ENCODE data around the gene PIP4K2B.

PIP4K2B gene

DNA sequence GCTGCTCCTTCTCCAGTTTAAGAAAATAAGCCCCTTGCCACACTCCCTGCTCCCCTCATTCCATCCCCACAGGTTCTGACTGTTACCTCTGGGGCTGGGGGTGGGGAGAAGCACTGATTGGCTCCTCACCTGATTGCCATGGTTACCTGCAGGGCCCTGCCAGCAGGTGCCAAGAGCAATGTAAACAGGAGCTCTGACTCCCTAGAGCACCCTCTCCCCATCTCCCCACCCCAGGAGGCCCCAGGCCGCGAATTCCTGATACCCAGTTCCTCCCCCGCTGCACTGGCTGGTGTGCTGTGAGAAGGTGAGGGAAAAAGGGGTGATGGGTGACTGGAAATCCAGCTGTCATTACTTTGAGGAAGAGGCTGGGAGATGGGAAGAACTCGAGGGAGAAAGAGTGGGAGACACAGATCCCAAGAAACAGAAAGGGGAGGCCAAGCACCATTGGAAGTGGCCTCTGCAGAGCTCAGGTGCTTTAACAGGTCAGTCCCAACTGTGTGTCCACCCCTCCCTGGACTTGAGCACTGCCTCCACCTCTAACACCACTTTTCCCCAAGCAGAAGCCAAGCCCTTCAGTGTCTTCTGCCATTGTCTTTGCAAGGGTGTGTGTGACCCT lies 55.7 kb downstream of the PIP4K2B start:
- no peak for DNase-seq

DNA sequence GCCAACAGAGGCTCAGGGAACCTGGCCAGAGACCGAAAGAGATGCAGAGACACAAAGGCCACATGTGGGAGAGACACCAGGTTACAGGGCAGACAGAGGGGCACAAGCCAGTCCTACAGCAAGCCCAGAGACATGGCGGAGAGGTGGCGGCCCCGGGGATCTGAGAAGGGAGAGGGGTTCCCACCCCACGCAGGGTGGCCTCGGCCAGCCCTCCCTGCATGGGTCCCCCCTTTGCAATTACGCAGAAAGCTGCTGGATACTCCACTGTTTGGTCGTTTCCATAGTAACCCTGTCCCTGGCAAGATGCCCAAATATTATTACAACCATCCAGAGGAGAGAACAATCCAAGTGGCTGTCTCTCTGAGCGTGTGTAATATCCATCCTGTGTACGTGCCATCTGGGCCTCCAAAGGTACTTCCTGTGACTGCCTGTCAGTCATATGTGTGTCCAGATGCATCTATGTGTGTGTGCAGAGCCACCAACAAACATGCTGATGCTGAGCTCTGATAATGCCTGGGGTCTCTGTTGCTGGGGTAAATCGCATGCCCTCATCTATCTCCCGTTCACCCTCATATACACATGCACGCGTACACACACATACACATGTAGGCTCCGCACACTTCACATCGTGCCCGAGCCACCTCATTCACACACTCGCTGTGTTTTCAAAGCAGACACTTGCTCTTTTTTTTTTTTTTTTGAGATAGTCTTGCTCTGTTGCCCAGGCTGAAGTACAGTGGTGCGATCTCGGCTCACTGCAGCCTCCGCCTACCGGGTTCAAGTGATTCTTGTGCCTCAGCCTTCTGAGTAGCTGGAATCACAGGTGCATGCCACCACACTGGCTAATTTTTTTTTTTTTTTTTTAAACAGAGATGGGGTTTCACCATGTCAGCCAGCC lies 56.7 kb downstream of the PIP4K2B start:
- peak; percentile 93 for DNase-seq

DNA sequence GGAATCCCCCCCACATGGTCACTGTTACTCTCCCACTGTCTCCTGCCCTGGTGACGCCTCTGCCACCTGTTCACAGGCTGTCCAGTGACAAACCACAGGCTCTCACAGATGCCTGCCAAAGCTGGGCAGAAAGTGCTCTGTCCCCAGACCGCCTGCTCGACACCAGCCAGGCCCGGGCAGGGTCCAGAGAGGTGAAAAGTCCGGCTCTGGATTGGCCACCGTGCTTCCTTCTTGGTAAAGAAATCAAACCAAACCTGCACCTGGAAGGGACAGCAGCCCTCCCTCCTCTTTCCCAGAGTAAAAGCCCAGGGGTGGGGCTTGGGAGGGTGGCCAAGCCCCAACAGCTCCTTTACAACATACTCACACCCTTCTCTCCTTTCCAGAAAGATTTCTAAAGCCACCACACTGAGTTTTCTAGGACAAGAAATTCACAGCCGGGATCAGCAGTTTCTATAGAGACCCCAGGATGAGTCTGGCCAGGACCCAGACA lies 57.4 kb downstream of the PIP4K2B start:
- peak; percentile 83 for DNase-seq

DNA sequence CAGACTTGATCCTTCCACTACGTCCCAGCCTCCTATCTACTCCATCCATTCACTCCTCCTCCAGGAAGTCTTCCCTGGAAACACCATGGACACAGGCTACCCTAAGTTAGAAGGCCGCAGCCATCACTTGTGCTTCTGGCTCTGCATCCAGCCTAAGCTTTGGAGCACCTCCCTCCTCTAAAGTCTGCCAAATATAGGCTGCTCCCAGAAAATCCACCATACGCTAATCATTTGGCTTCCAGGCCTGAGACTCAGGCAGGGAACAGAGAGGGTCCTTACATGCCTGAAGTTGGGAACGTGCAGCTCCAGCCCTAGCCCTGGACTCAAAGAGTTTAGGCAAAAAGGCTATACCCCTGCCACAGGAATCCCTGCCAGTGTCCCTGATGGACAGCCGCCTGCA lies 57.9 kb downstream of the PIP4K2B start:
- peak; percentile 58 for DNase-seq

DNA sequence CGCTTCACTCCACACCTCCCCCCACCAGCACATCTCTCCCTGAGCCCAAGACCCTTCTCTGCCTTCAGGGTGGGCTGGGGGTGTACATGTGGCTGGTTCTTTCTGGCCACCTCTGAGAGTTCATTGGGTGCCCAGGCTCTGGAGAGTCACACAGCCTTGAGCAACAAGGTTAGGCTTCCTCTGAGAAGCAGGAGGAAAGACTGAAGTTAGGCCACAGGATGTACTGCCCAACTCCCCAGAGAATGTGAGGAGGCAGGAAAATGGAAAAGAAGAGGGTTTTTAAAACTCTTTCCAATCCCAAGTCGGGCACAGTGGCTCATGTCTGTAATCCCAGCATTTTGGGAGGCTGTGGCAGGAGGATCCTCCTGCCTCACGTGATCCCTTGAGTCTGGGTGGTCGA lies 58.5 kb downstream of the PIP4K2B start:
- no peak for DNase-seq

DNA sequence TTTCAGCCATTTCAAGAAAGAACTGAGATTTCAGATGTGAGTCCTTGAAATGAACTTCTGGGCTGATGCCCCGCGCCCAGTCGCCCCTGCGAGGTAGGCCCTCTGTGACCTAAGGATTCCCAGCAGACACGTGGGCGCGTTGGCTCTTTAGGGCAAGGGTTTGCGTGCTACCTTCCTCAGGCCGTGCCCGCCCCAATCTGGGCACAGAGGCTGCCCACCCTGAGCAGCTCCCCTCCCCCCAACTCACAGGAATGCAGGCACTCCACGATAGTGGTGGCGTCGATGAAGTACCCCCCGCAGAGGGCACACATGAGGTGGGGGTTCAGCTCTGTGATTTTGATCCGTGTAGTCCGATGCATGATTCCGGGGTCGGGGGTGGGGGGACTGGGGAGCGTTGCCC lies 59.3 kb downstream of the PIP4K2B start:
- no peak for DNase-seq

DNA sequence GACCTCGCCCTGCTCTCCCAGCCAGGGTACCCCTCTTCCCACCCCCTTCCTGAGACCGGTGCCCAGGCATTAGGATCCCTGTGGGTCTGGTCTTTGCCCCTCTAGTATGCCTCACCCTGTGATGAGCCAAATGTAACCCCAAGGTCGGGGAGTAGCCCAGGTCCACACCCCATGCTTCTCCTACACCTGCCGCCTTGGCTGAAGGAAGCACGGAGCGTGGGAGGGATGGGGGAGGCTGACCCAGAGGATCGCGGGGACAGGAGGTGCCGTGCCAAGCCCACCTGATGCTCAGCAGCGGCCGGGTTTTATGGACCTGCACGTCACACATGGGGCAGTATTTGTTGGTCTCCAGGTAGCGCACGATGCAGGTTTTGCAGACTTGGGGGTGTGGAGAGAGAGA lies 60.1 kb downstream of the PIP4K2B start:
- no peak for DNase-seq

DNA sequence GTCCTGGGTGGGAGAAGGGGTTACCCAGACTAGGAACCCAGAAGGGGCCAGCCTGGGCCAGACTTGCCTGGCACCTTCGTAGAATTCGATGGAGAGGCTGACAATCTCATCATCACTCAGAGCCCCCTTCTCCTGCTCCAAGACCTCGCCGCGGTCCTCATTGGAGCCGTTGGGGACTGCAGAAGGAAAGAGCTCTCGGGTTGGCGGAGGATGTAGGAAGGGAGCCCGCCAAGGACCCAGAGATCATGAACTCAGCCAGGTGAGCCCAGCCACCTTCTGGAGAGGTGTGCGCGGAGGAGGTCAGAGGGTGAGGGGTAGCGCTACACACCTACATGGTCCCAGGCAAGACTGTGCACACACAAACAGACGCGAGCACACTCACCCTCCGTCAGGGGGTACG lies 60.7 kb downstream of the PIP4K2B start:
- no peak for DNase-seq

DNA sequence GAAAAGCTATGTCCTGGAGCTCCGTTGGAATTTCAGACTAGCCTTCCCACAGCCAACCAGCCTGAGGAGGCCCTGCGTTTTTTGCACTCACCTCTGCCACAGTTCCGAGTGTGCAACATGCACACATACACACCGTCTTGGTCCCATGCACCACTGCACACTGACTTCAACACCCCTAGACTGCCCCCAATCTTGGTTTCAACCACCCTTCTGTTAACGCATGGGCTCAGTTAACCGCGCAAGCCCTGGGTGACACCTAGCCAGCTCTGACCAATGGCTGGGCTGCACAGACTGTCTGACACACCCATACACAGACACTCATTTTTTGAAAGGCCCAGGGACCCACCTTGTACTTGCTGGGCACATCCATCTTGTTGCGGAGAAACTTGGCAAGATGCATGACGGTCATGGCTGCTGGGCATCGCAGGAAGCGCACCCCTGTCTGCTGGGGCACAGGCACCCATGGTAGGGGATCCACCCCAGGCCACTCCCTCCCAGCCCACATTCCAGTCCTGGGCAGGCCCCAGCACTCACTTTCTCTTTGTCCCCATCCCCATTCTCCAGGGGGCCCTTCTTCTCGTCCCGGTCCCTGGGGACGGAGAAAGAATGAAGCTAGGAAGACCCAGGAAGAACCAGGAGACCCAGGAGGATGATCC lies 61.2 kb downstream of the PIP4K2B start:
- DNase-seq = no peak

DNA sequence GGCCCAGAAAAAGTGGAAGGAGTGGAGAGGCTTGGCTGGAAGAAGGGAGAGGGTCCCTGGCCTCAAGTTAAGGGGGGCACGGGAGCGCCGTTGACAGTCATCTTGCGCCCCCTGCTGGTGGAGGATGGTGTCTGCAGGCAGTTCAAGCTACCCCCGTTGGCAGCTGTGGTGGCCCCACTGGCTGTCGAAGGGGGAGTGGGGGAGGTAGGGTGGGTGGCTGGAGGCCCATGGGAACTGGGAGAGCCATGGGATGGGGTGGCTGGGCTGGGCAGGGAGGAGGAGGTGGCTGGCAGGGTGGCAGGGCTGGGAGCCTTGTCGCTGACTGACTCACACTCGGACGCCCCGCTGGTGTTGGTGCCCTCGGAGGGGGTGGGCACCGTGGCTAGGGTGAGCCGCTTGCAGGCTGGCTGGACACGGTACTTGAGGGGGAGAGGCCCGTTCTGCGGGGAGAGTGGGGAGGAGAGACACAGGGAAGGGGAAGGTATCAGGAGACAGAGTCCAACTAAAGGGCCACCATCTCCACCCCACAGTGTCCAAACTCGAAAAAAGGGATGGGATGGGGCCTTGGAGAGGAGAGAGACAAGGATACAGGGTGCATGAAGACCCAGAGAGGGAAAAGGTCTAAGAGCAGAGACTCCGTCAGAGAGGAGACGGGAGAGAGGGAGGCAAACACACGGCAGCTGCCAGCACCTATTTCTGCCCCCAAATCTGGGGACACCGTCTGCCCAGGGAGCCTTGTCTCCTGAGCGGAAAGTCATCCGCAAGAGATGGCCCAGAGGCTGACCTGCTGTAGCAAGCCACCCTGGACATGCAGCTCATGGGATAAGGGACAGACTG lies 64.0 kb downstream of the PIP4K2B start:
- peak; percentile 79 for DNase-seq

DNA sequence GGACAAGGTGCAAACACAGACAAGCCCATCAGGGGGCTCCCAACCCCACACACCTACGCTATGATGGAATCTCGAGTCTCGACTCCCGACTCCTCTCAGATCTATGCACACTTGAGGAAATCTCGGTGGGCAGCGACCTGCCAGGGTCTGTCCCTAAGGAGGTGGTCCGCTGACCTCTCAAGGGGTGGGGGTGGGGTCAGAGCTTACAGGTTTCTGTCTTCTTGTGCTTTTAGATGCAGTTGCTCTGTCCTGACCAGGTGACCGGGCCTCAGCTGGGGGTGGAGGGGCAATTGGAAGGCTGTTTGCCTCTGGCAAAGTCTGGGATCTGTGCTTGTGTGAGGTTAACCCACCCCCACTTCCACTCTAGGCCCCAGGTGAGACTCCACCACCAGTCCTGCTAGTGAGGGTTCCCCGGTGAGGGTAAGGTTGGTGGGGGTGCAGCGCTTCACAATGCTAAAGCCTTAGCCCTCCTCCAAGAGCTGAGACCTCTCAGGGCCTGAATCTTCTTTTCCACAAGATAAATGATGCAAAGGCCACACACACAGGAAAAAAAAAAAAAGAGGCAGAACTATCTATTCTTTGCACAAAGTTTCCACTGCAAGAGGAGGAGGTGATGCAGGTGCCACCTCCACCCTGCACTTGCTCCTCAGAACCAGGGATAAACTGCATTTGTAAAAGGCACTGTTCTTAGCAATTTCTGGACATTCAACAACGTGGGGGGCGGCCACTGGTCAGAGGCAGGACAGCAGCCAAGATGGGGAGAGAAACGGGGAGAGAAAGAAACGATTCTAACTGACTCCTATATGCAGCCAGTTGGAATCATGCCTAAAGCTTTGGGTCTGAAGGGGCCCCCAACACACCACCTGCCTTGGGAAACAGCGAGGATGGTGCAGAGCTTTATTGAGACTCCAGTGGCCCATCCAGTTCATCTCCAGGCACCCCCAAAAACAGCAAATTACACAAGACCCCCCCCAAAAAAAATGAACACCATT lies 65.1 kb downstream of the PIP4K2B start:
- DNase-seq = peak; percentile 32

DNA sequence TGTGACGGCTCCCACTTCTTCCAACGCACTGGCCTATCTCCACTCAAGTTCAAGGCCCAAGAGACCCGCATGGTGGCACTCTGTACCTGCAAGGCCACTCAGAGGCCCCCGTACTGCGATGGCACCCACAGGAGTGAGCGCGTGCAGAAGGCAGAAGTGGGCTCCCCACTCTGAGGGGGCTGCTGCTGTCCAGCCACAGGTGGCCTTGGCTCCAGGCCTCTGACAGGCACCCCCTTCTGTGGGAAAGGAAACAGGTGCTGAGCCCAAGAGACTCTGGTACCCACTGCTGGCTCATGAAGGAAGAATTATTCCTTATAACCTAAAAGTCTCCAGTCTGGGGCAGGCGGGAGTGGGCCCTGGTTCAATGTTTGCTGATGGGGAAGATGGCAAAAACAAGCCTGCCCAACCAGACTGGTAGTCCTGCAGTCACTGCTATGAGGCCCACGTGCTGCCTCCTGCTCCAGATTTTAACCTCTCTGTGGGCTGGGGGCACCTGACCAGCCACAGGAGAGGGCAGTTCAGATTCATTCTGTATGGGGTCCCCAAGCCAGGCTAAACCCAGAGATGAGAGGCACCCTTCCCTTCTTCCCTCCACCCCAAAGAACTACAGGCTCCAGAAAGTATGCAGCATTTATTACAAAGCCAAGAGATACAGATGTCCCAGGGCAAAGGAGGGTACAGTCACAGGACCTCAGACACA lies 65.9 kb downstream of the PIP4K2B start:
- DNase-seq = peak; percentile 19

DNA sequence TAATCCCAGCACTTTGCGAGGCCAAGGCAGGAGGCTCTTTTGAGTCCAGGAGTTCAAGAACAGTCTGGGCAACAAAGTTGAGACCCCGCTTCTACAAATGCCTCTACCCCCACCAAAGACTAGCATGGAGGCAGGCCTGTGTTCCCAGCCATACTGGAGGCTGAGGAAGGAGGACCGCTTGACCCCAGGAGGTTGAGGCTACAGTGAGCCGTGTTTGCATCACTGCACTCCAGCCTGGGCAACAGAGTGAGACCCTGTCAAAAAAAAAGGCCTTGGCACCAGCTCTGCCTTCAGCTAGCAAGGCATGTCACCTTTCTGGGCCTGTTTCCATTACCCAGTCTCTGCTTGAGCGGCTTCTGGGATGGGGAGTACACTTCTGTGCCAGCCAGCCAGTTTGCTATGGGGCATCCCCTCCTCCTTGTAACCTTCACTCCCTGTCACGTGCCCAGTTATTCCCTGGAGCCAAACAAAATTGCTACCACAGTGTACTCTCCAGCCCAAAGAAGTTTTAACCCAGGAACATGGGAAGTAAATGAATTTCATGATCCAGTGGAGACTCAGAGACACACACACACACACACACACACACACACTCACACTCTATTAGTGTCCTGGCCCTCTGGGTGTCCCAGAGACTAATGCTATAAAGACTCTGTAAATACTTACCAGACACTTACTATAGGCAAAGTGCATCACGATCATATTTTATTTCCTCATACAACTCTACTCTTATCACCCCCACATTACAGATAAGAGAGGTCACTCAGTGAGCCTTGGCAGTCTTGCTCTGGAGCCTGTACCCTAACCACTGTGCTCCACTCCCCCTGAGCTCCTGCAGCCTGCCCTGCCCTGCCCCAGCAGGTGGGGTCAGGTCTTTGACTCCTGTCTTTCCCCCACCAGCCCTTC lies 66.7 kb downstream of the PIP4K2B start:
- peak; percentile 23 for DNase-seq

DNA sequence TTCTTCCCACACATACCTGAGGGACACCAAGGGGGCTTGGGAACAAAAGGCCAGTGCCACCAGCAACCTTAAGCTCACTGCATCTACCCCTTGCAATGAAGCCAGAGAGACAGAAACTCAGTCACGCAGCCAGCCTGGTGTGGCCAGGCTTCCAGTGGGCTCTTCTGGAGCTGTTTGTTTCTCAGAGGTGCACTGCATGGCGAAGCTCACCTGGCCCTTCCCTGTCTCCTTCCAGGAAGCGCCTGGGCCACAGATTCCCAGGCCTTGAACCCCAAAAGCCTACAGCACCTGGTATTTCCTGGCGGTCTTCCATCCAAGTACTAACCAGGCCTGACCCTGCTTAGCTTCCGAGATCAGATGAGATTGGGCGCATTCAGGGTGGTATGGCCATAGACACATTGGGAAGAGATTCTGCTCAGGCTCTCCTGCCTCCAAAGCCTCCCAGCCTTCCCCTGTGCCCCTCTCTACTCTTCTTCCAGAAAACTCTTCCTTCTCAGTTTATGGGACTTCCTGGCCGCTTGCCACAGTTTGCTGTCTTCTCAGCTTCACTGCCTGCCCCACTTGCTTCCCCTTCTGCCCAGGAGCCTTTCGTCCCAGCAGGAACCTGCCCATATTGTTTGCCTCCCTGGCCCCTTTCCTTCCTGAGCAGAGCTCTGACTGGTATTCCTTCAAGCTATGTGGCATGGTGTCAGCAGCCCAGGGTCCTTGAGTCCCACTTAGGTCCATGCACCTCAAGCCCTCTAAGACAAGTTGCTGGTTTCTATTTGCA lies 67.6 kb downstream of the PIP4K2B start:
- peak; percentile 46 for DNase-seq

DNA sequence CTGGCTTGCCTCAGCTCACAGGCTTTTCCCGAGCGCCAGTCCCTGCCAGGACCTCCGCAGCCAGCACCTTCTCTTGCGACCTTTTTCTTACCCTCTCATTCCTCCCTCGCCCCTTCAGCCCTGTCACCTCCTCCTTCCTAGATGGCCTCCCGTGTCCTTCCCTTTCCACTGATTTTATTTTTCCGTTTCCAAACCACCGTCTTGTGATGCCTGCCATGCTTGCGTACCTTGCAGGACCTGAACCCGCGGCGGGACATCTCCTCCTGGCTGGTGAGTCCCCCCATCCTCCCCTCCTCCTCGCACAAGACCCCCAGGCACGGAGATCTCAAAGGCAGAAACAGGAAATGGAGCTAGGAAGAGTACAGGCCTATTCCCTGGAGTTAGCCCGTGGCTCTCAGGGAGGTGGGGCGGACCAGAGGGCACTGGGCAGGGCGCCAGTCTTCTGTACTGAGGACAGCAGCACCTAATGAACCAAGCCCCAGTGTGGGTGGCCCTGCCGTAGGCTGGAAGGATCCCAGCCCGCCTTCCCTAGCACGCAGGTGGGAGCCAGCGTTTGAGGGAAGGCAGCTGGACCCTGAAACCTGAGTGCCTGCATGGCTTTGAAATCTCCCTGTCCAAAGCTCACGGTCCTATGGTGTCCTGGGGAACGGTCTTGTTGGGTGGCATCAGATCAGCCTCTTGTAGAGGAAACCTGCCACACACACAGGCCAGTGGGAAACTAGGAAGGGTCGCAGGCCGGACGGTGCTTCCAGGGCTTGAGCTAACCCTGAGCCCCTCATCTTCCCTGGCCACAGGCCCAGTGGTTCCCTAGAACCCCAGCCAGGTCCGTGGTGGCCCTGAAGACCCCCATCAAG lies 68.6 kb downstream of the PIP4K2B start:
- peak; percentile 64 for DNase-seq

DNA sequence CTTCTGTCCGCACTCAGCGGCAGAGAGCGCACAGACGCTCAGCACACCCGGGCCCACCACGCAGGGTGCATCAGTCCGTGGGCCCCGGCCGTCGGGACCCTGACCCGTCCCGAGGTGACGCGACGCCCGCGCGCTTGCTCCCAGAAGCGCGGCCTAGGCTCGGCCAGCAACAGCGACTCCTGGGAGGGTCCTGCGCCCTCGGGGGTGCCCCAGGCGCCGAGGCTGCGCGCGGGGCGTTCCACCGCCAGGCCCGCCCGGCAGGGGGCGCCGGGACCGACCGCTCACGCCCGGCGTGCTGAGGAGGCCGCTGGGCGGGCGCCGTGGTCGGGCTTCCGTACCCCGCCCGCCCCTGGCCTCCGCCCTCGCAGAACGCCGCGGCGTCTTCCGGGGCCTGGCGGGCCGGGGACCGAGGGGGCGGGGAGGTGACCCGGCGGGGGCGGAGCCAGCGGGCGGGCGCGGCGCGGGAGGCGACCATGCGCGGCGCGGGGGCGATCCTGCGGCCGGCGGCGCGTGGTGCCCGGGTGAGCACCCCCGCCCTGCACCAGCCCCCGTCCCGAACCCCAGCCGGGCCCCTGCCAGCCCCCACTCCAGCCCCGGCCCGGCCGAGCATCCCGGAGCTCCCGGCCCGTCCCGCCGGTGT lies 69.3 kb downstream of the PIP4K2B start, which contains the start of gene CISD3:
Gene CISD3 (plus strand): TSS at position 456 of the 640 bp plus-strand sequence. CDS start 18 bp downstream, at position 474.
- DNase-seq = peak; percentile 88

DNA sequence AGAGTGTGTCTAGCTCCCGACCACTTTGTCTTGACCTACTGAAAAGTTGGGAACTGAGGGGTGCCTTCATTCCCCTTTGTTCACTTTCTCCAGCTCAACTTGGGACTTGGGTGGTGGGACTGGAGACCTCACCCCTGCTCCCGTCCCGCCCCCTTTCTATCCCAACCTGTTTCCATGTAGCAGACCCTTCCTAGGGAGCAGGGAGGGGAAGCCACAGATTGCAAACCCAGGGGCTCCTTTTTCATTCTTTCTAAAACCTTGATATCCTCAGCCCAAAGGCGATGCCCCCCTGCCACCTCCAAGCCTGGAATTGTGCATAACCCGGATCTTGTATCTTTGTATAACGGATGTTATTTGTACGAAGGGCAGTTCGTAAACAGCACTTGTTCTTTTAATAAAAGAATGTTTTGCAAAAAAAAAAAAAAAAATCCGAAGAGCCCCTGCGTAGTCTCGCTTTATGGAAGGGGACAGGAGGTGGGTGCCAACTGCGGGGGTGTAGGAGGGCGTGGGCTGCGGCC lies 69.9 kb downstream of the PIP4K2B start:
- DNase-seq = no peak
